H1 (cell line): ENCODE results near the gene FMNL2. TPM values are rescaled to one million over a fixed set of nuclear protein-coding genes. Genes with fewer than 3 reads are reported as not detected.
A peak's percentile ranks its signal among the peaks of the same experiment; 100 is the strongest.

Experiments
- CTCF ChIA-PET: fragments of 300-600 bp; sonication (Branson Sonifier 250); formaldehyde crosslinking; loops from one replicate; lab custom pipeline; 2021; ENCODE audit not compliant: partially characterized antibody; lab: Charles Lee
- POLR2A ChIA-PET: fragments of 300-600 bp; sonication (Branson Sonifier 250); formaldehyde crosslinking; loops from one replicate; lab custom pipeline; 2021; ENCODE audit warnings: inconsistent platforms; ENCODE audit not compliant: partially characterized antibody; lab: Charles Lee
- DNase-seq, 2 experiments: peaks; one replicate each; pipeline versions ENCODE4 v3.0.0 to v3.0.0-alpha.2; 2010 to 2022; ENCODE audit warnings: low spot score in 2 of 2, low read depth in 1 of 2, mixed read lengths in 1 of 2
- FAIRE-seq: peaks from 2 replicates; lab custom pipeline; 2011; peaks lifted over from hg19 to GRCh38; lab: Jason Lieb, UNC
- H2AFZ ChIP-seq: 2 replicates; pipeline ENCODE4 v1.8.1; 2012; ENCODE audit warnings: low read length, inconsistent platforms
- H2AK5ac ChIP-seq: 2 replicates; pipeline ENCODE4 v1.6.1; 2013; ENCODE audit warnings: low read depth, low read length
- H2BK120ac ChIP-seq: replicated peaks from 2 replicates; pipeline ENCODE3; 2013; ENCODE audit warnings: low read depth, low read length, inconsistent platforms
- H2BK12ac ChIP-seq: 2 replicates; pipeline ENCODE4 v1.6.1; 2013; ENCODE audit warnings: low read depth, low read length
- H2BK15ac ChIP-seq: 2 replicates; pipeline ENCODE4 v1.6.1; 2013; ENCODE audit warnings: low read length
- H2BK20ac ChIP-seq: 2 replicates; pipeline ENCODE4 v1.6.1; 2013; ENCODE audit warnings: low read length
- H2BK5ac ChIP-seq: 2 replicates; pipeline ENCODE4 v1.6.1; 2013; ENCODE audit warnings: low read depth, low read length
- H3K14ac ChIP-seq: 2 replicates; pipeline ENCODE4 v1.6.1; 2013; ENCODE audit warnings: inconsistent platforms; ENCODE audit not compliant: insufficient read length
- H3K18ac ChIP-seq: 2 replicates; pipeline ENCODE4 v1.6.1; 2013; ENCODE audit warnings: low read length; ENCODE audit errors: extremely low read depth
- H3K23ac ChIP-seq: 2 replicates; pipeline ENCODE4 v1.6.1; 2013; ENCODE audit warnings: inconsistent platforms; ENCODE audit not compliant: insufficient read length
- H3K23me2 ChIP-seq: 2 replicates; pipeline ENCODE4 v1.6.1; 2013; ENCODE audit warnings: low read depth, low read length
- H3K27ac ChIP-seq: 2 replicates; pipeline ENCODE4 v1.6.1; 2011; ENCODE audit warnings: low read depth, low read length, inconsistent platforms
- H3K27me3 ChIP-seq, 4 experiments: replicated peaks in 1 of 4; 1 replicate in 1 of 4; 2 replicates in 3 of 4; pipeline versions ENCODE4 v1.6.1 to v1.8.1; 2011 to 2013; ENCODE audit warnings: low read length in 3 of 4, mild to moderate bottlenecking in 3 of 4, inconsistent platforms in 2 of 4, mixed read lengths in 2 of 4, moderate library complexity in 1 of 4; ENCODE audit not compliant: control insufficient read depth in 3 of 4, insufficient read depth in 3 of 4; ENCODE audit errors: extremely low read depth in 1 of 4
- H3K36me3 ChIP-seq, 4 experiments: 2 replicates each; pipeline versions ENCODE4 v1.6.1 to v1.8.1; 2011 to 2013; ENCODE audit warnings: mild to moderate bottlenecking in 4 of 4, low read length in 3 of 4, moderate library complexity in 2 of 4, control low read depth in 1 of 4, inconsistent platforms in 1 of 4; ENCODE audit not compliant: insufficient read depth in 4 of 4, control insufficient read depth in 2 of 4
- H3K4ac ChIP-seq: replicated peaks from 2 replicates; pipeline ENCODE3; 2013; ENCODE audit warnings: low read length, low read depth, mixed read lengths, inconsistent platforms; ENCODE audit not compliant: insufficient read length
- H3K4me1 ChIP-seq, 4 experiments: replicated peaks in 1 of 4; 1 replicate in 1 of 4; 2 replicates in 3 of 4; pipeline versions ENCODE4 v1.6.1 to v1.8.1; 2011 to 2013; ENCODE audit warnings: low read length in 3 of 4, inconsistent platforms in 2 of 4, mixed read lengths in 1 of 4; ENCODE audit not compliant: insufficient read depth in 4 of 4, control insufficient read depth in 3 of 4
- H3K4me2 ChIP-seq, 2 experiments: 2 replicates each; pipeline versions ENCODE4 v1.6.1 to v1.8.1; 2011 to 2013; ENCODE audit warnings: low read depth in 2 of 2, low read length in 2 of 2, control low read depth in 1 of 2, inconsistent platforms in 1 of 2, mild to moderate bottlenecking in 1 of 2; ENCODE audit not compliant: insufficient read depth in 1 of 2
- H3K4me3 ChIP-seq, 4 experiments: fragments of 200-600, 300-600 bp in 1 of 4; sonication (generic), shearing (Covaris generic), sonication (Bioruptor Twin) in 1 of 4; 2 replicates each; pipeline versions ENCODE4 v1.5.1 to v1.8.1; 2011 to 2016; ENCODE audit warnings: low read length in 4 of 4, low read depth in 3 of 4, control low read depth in 2 of 4, inconsistent platforms in 2 of 4, mild to moderate bottlenecking in 2 of 4, mixed read lengths in 1 of 4, moderate library complexity in 1 of 4; ENCODE audit not compliant: insufficient read depth in 2 of 4; ENCODE audit errors: extremely low read depth in 1 of 4
- H3K56ac ChIP-seq: replicated peaks from 2 replicates; pipeline ENCODE3; 2013; ENCODE audit warnings: low read depth, mild to moderate bottlenecking, mixed read lengths, low read length, inconsistent platforms; ENCODE audit not compliant: insufficient read length
- H3K79me1 ChIP-seq: 2 replicates; pipeline ENCODE4 v1.6.1; 2013; ENCODE audit warnings: low read depth, low read length, control low read depth
- H3K79me2 ChIP-seq, 2 experiments: 2 replicates each; pipeline versions ENCODE4 v1.6.1 to v1.8.1; 2012 to 2013; ENCODE audit warnings: low read length in 2 of 2, mild to moderate bottlenecking in 2 of 2, inconsistent platforms in 1 of 2; ENCODE audit not compliant: insufficient read depth in 2 of 2, control insufficient read depth in 1 of 2
- H3K9ac ChIP-seq, 4 experiments: replicated peaks in 1 of 4; 1 replicate in 1 of 4; 2 replicates in 3 of 4; pipeline versions ENCODE4 v1.6.1 to v1.8.1; 2011 to 2013; ENCODE audit warnings: low read depth in 3 of 4, low read length in 3 of 4, control low read depth in 2 of 4, mild to moderate bottlenecking in 2 of 4, moderate library complexity in 2 of 4, inconsistent platforms in 1 of 4; ENCODE audit errors: extremely low read depth in 1 of 4
- H3K9me3 ChIP-seq, 2 experiments: 2 replicates each; pipeline versions ENCODE4 v1.6.1 to v1.8.1; 2012 to 2013; ENCODE audit warnings: mild to moderate bottlenecking in 2 of 2, moderate library complexity in 2 of 2, control low read depth in 1 of 2, inconsistent platforms in 1 of 2, low read depth in 1 of 2, low read length in 1 of 2, mixed read lengths in 1 of 2; ENCODE audit not compliant: insufficient read depth in 2 of 2
- H4K20me1 ChIP-seq, 2 experiments: replicated peaks in 1 of 2; 2 replicates each; pipeline versions ENCODE3 to v1.8.1; 2011 to 2013; ENCODE audit warnings: inconsistent platforms in 2 of 2, low read length in 2 of 2, mild to moderate bottlenecking in 1 of 2; ENCODE audit not compliant: insufficient read depth in 2 of 2, control insufficient read depth in 1 of 2
- H4K5ac ChIP-seq: 2 replicates; pipeline ENCODE4 v1.6.1; 2013; ENCODE audit warnings: low read length, low read depth, mixed read lengths, inconsistent platforms; ENCODE audit not compliant: insufficient read length
- H4K8ac ChIP-seq: 2 replicates; pipeline ENCODE4 v1.8.0; 2013; ENCODE audit warnings: mild to moderate bottlenecking, moderate library complexity, low read length, inconsistent platforms; ENCODE audit not compliant: insufficient read depth; ENCODE audit errors: extremely low read depth
- H4K91ac ChIP-seq: replicated peaks from 2 replicates; pipeline ENCODE3; 2013; ENCODE audit warnings: low read length, mixed read lengths, inconsistent platforms; ENCODE audit not compliant: insufficient read length
- ASH2L ChIP-seq: fragments of 200-600, 300-600 bp; sonication (generic); IDR thresholded peaks from one replicate; pipeline ENCODE4 v1.7.1; 2017; ENCODE audit warnings: low read length
- EGR1 ChIP-seq: IDR thresholded peaks from 2 replicates; pipeline ENCODE4 v1.6.1; 2011; ENCODE audit warnings: low read depth, low read length, borderline replicate concordance
- EP300 ChIP-seq, 2 experiments: IDR thresholded peaks; 1 replicate in 1 of 2; 2 replicates in 1 of 2; pipeline ENCODE4 v1.6.1; 2011 to 2012; ENCODE audit warnings: low read depth in 2 of 2, low read length in 2 of 2, mild to moderate bottlenecking in 2 of 2, borderline replicate concordance in 1 of 2, inconsistent platforms in 1 of 2, moderate library complexity in 1 of 2
- HDAC2 ChIP-seq, 2 experiments: fragments of 300-600 bp in 1 of 2; sonication (generic) in 1 of 2; IDR thresholded peaks; 2 replicates each; pipeline ENCODE4 v1.6.1; 2011 to 2012; ENCODE audit warnings: low read depth in 2 of 2, low read length in 2 of 2, mild to moderate bottlenecking in 2 of 2, moderate library complexity in 2 of 2, borderline replicate concordance in 1 of 2, inconsistent platforms in 1 of 2
- NRF1 ChIP-seq: IDR thresholded peaks from 2 replicates; pipeline ENCODE4 v1.6.1; 2011; ENCODE audit warnings: mild to moderate bottlenecking, low read depth, low read length, improper control_type of control experiment
- POU5F1 ChIP-seq: IDR thresholded peaks from 2 replicates; pipeline ENCODE4 v1.6.1; 2011; ENCODE audit warnings: low read depth, mild to moderate bottlenecking, low read length, moderate library complexity
- RBBP5 ChIP-seq: IDR thresholded peaks from 2 replicates; pipeline ENCODE4 v1.7.1; 2012; ENCODE audit warnings: low read depth, mild to moderate bottlenecking, inconsistent platforms, low read length, moderate library complexity, borderline replicate concordance
- RNF2 ChIP-seq: fragments of 200-900, 300-1000 bp; sonication (generic); IDR thresholded peaks from 2 replicates; pipeline ENCODE4 v1.7.1; 2016; ENCODE audit warnings: borderline replicate concordance, low read depth, mild to moderate bottlenecking, antibody characterized with exemption, low read length; ENCODE audit not compliant: poor library complexity, severe bottlenecking; ENCODE audit errors: missing control alignments
- SIN3A ChIP-seq, 2 experiments: IDR thresholded peaks in 1 of 2; conservative IDR thresholded peaks in 1 of 2; 2 replicates each; pipeline ENCODE4 v1.6.1; 2011 to 2012; ENCODE audit warnings: low read length in 2 of 2, improper control_type of control experiment in 1 of 2, low read depth in 1 of 2, mild to moderate bottlenecking in 1 of 2
- SP4 ChIP-seq: IDR thresholded peaks from 2 replicates; pipeline ENCODE4 v1.6.1; 2012; ENCODE audit warnings: low read length, inconsistent platforms
- WGBS, 2 experiments: shearing (Covaris generic) in 1 of 2; methylation state at CpG; one replicate each; pipeline versions ENCODE4 v1.1.6 to v1.1.7; 2013 to 2015; ENCODE audit warnings: low lambda C conversion rate in 2 of 2, mixed read lengths in 2 of 2, inconsistent platforms in 1 of 2, low coverage in 1 of 2, missing lambda C conversion rate in 1 of 2; ENCODE audit not compliant: insufficient replicate concordance in 2 of 2, insufficient coverage in 1 of 2, insufficient read length in 1 of 2; ENCODE audit errors: extremely low coverage in 1 of 2, missing lambda C conversion rate in 1 of 2; 5-methylcytosine and 5-hydroxymethylcytosine counted together
- polyA plus RNA-seq, 7 experiments: library from polyadenylated mRNA; depleted of rRNA in 3 of 7; stranded (reverse) in 5 of 7; unstranded in 2 of 7; fragments of >200 nt in 5 of 7; fragments of 200-250 nt in 2 of 7; gene quantifications; 1 replicate in 5 of 7; 2 replicates in 1 of 7; 4 replicates in 1 of 7; pipeline versions ENCODE4 v1.2.1 to v1.2.3, GENCODE V29; 2011 to 2013; ENCODE audit warnings: missing spikeins in 2 of 7, mixed read lengths in 2 of 7
- total RNA-seq: library from RNA; stranded (reverse); fragmentation: NEBNext Ultra II Directional; extraction: Animal tissue kit (Norgen Biotek cat#: 25700); gene quantifications from 2 replicates; pipeline ENCODE4 v1.2.1, GENCODE V29; 2021
- TF ChIP-seq, protein P1 (sequence below): IDR thresholded peaks from 2 replicates; pipeline ENCODE4 v1.6.1; 2011; ENCODE audit warnings: low read depth, mild to moderate bottlenecking, low read length; ENCODE audit not compliant: insufficient read depth
- TF ChIP-seq, protein P2 (sequence below): IDR thresholded peaks from 2 replicates; pipeline ENCODE4 v1.6.1; 2012; ENCODE audit warnings: inconsistent platforms

Gene FMNL2
- total and polyA plus RNA-seq, 2 of the 8 experiments (the other 6 are each of a cell fraction or from before 2014, with no cell fraction given): 15.5 to 45.1 TPM

DNA sequence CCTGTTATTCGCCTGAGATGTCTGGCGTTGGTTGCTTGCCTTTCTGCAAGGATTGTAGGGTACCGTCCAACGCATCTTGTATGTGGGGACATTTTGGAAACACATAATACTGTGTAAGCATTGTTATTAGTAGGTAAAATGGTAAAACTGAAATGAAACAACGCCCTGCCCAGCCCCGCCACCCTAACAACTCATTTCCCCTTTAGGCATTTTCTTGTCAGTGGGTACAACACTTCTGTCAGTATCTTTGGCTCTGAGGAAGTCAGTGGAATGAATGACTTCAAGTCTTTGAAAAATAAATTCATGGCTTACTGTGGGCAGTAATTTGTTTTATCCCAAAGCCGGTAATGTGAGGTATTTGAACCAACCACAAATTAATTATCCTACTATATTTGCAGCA is 86.0 kb downstream of the FMNL2 start:
- Histone ChIP-seq H2BK12ac (no peak overlapping the region), H2BK20ac (no peak overlapping the region), H3K4me1 (peaks cover 0 to 16% (median 8%) of the 10 kb centered on the region in 4 experiments; a peak in 3 of 7 replicates), H3K4me2 (no peak overlapping the region), H4K8ac (no peak overlapping the region), H3K18ac (no peak overlapping the region), H2AK5ac (no peak overlapping the region), H3K14ac (no peak overlapping the region), H4K91ac (no peak overlapping the region), H3K27me3 (no peaks in the 10 kb centered on the region), H3K9ac (no peak overlapping the region), H3K79me1 (peaks cover 2% of the 10 kb centered on the region; the same call in 1 of the 2 replicates), H2AFZ (no peak overlapping the region), H3K27ac (no peak overlapping the region), H3K36me3 (no peaks in the 10 kb centered on the region), H3K79me2 (peaks cover 0 to 79% of the 10 kb centered on the region in 2 experiments; a peak in 3 of 4 replicates), H4K5ac (no peak overlapping the region), H2BK120ac (no peak overlapping the region), H2BK5ac (no peak overlapping the region), H2BK15ac (peak overlapping the region; percentile 40; the same call in 1 of the 2 replicates), H4K20me1 (peaks cover 3 to 5% of the 10 kb centered on the region in 2 experiments), H3K4ac (no peak overlapping the region), H3K56ac (no peak overlapping the region), H3K9me3 (no peaks in the 10 kb centered on the region), H3K4me3 (no peak overlapping the region), H3K23ac (no peak overlapping the region), H3K23me2 (no peaks in the 10 kb centered on the region)
- DNase-seq (no peak), FAIRE-seq (no peak)
- CTCF ChIA-PET: interaction anchor here (0.9 to 1.1 kb wide), 2 partner anchors 35 to 135 kb away, joined by 3 to 4 read pairs; no protein-coding TSS in a partner anchor
- POLR2A ChIA-PET: no interaction called here
- WGBS, 2 experiments: 88% methylated on average over 7 of the region's 7 CpGs; no CpG with 5 or more reads in 1 of the 2 experiments
- TF ChIP-seq POU5F1 (no peak), EGR1 (no peak), RBBP5 (no peak), SIN3A (conservative IDR thresholded peaks at IDR 0.05 in 1 of 2, IDR thresholded peaks at IDR 0.05 in 1 of 2; ENCODE audit: low read depth in 1 of 2, low read length in 2 of 2) (no peak), RNF2 (no peak), ASH2L (no peak), EP300 (IDR thresholded peaks at IDR 0.05; ENCODE audit: borderline replicate concordance in 1 of 2, low read depth in 2 of 2, low read length in 2 of 2) (no peak), NRF1 (no peak), SP4 (no peak), HDAC2 (IDR thresholded peaks at IDR 0.05; ENCODE audit: borderline replicate concordance in 1 of 2, low read depth in 2 of 2, low read length in 2 of 2) (no peak)
- TF ChIP-seq, protein P1, sequence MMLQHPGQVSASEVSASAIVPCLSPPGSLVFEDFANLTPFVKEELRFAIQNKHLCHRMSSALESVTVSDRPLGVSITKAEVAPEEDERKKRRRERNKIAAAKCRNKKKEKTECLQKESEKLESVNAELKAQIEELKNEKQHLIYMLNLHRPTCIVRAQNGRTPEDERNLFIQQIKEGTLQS: no peak
- TF ChIP-seq, protein P2, sequence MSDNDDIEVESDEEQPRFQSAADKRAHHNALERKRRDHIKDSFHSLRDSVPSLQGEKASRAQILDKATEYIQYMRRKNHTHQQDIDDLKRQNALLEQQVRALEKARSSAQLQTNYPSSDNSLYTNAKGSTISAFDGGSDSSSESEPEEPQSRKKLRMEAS: no peak
